H9 (cell line): ENCODE data around the gene SYMPK. TPM values are rescaled to one million over a fixed set of nuclear protein-coding genes. Genes with fewer than 3 reads are reported as not detected.

Source experiments
- DNase-seq: peaks from one replicate; pipeline ENCODE4 v3.0.0-alpha.2; 2017
- H2AFZ ChIP-seq: one replicate; pipeline ENCODE4 v1.6.1; 2013; ENCODE audit warnings: mild to moderate bottlenecking, low read length, control low read depth, moderate library complexity
- H2AK5ac ChIP-seq: 2 replicates; pipeline ENCODE4 v1.6.1; 2013; ENCODE audit warnings: low read length, control low read depth, mixed read lengths; ENCODE audit not compliant: insufficient read length
- H2BK120ac ChIP-seq: one replicate; pipeline ENCODE4 v1.6.1; 2013; ENCODE audit warnings: low read depth, mild to moderate bottlenecking, low read length, control low read depth, inconsistent platforms; ENCODE audit not compliant: poor library complexity, severe bottlenecking
- H2BK12ac ChIP-seq: 2 replicates; pipeline ENCODE4 v1.6.1; 2013; ENCODE audit warnings: low read length, control low read depth, mixed read lengths, low read depth; ENCODE audit not compliant: insufficient read length
- H2BK15ac ChIP-seq: 2 replicates; pipeline ENCODE4 v1.6.1; 2013; ENCODE audit warnings: low read depth, low read length, control low read depth
- H2BK20ac ChIP-seq: one replicate; pipeline ENCODE4 v1.6.1; 2013; ENCODE audit warnings: low read depth, mild to moderate bottlenecking, low read length, control low read depth, inconsistent platforms; ENCODE audit not compliant: poor library complexity, severe bottlenecking
- H2BK5ac ChIP-seq: 2 replicates; pipeline ENCODE4 v1.6.1; 2013; ENCODE audit warnings: low read length, control low read depth, mixed read lengths; ENCODE audit not compliant: insufficient read length
- H3K14ac ChIP-seq: 2 replicates; pipeline ENCODE4 v1.6.1; 2013; ENCODE audit warnings: low read length, control low read depth; ENCODE audit not compliant: insufficient read depth
- H3K18ac ChIP-seq: 2 replicates; pipeline ENCODE4 v1.6.1; 2013; ENCODE audit warnings: low read depth, mild to moderate bottlenecking, mixed read lengths, low read length, control low read depth; ENCODE audit not compliant: insufficient read length
- H3K23ac ChIP-seq: 2 replicates; pipeline ENCODE4 v1.6.1; 2013; ENCODE audit warnings: low read length, control low read depth, mixed read lengths, low read depth; ENCODE audit not compliant: insufficient read length
- H3K23me2 ChIP-seq: 2 replicates; pipeline ENCODE4 v1.6.1; 2013; ENCODE audit warnings: low read depth, mild to moderate bottlenecking, mixed read lengths, low read length, control low read depth; ENCODE audit not compliant: insufficient read length, poor library complexity, severe bottlenecking
- H3K27ac ChIP-seq: 2 replicates; pipeline ENCODE4 v1.5.1; 2013; ENCODE audit warnings: low read length, control low read depth, mixed read lengths, low read depth; ENCODE audit not compliant: insufficient read length
- H3K27me3 ChIP-seq: 2 replicates; pipeline ENCODE4 v1.6.1; 2013; ENCODE audit warnings: low read length, control low read depth, inconsistent platforms; ENCODE audit not compliant: insufficient read depth
- H3K4ac ChIP-seq: 2 replicates; pipeline ENCODE4 v1.6.1; 2013; ENCODE audit warnings: low read depth, mild to moderate bottlenecking, control low read depth, inconsistent platforms, low read length, moderate library complexity
- H3K4me1 ChIP-seq: 2 replicates; pipeline ENCODE4 v1.6.1; 2013; ENCODE audit warnings: low read length, control low read depth, inconsistent platforms; ENCODE audit not compliant: insufficient read depth
- H3K4me2 ChIP-seq: 2 replicates; pipeline ENCODE4 v1.6.1; 2013; ENCODE audit warnings: low read length, control low read depth, mixed read lengths; ENCODE audit not compliant: insufficient read length, insufficient read depth
- H3K56ac ChIP-seq: 2 replicates; pipeline ENCODE4 v1.6.1; 2013; ENCODE audit warnings: low read depth, mild to moderate bottlenecking, mixed read lengths, low read length, control low read depth; ENCODE audit not compliant: insufficient read length
- H3K79me1 ChIP-seq: 2 replicates; pipeline ENCODE4 v1.6.1; 2013; ENCODE audit warnings: low read depth, mild to moderate bottlenecking, moderate library complexity, low read length, control low read depth, inconsistent platforms; ENCODE audit not compliant: insufficient read depth, poor library complexity, severe bottlenecking
- H3K79me2 ChIP-seq: 2 replicates; pipeline ENCODE4 v1.6.1; 2013; ENCODE audit warnings: low read length, control low read depth, inconsistent platforms; ENCODE audit not compliant: insufficient read depth
- H3K9ac ChIP-seq: 2 replicates; pipeline ENCODE4 v1.6.1; 2013; ENCODE audit warnings: low read length, control low read depth, mixed read lengths; ENCODE audit not compliant: insufficient read length; ENCODE audit errors: extremely low read depth
- H3K9me3 ChIP-seq: one replicate; pipeline ENCODE4 v1.6.1; 2013; ENCODE audit warnings: low read depth, low read length, inconsistent platforms; ENCODE audit not compliant: control insufficient read depth
- H3T11ph ChIP-seq: one replicate; pipeline ENCODE4 v1.6.1; 2013; ENCODE audit warnings: mild to moderate bottlenecking, low read length, control low read depth, inconsistent platforms
- H4K20me1 ChIP-seq: one replicate; pipeline ENCODE4 v1.6.1; 2013; ENCODE audit not compliant: control insufficient read depth, insufficient read length, insufficient read depth
- H4K5ac ChIP-seq: 2 replicates; pipeline ENCODE4 v1.6.1; 2013; ENCODE audit warnings: low read depth, mild to moderate bottlenecking, mixed read lengths, low read length, control low read depth; ENCODE audit not compliant: insufficient read length
- H4K8ac ChIP-seq: replicated peaks from 2 replicates; pipeline ENCODE4 v1.6.1; 2013; ENCODE audit warnings: low read length, control low read depth, mixed read lengths, low read depth; ENCODE audit not compliant: insufficient read length
- H4K91ac ChIP-seq: 2 replicates; pipeline ENCODE4 v1.6.1; 2013; ENCODE audit warnings: low read depth, mild to moderate bottlenecking, moderate library complexity, mixed read lengths, low read length, control low read depth; ENCODE audit not compliant: insufficient read length
- H3K27ac Mint-ChIP-seq, 3 experiments: 2 replicates in 2 of 3; 3 replicates in 1 of 3; pipeline ENCODE4 v1.8.0; 2020 to 2021; ENCODE audit warnings: mixed read lengths in 3 of 3, mild to moderate bottlenecking in 1 of 3, moderate library complexity in 1 of 3
- H3K27me3 Mint-ChIP-seq: 2 replicates; pipeline ENCODE4 v1.8.0; 2021; ENCODE audit warnings: low read depth, mild to moderate bottlenecking, moderate library complexity, mixed read lengths
- H3K36me3 Mint-ChIP-seq, 3 experiments: 2 replicates in 2 of 3; 3 replicates in 1 of 3; pipeline ENCODE4 v1.8.0; 2020 to 2021; ENCODE audit warnings: low read depth in 3 of 3, mixed read lengths in 3 of 3; ENCODE audit not compliant: insufficient read depth in 1 of 3
- H3K4me1 Mint-ChIP-seq, 2 experiments: 2 replicates each; pipeline ENCODE4 v1.8.0; 2020; ENCODE audit warnings: mixed read lengths in 2 of 2
- H3K4me3 Mint-ChIP-seq, 2 experiments: 2 replicates in 1 of 2; 3 replicates in 1 of 2; pipeline ENCODE4 v1.8.0; 2020 to 2021; ENCODE audit warnings: mild to moderate bottlenecking in 2 of 2, mixed read lengths in 2 of 2, moderate library complexity in 1 of 2
- H3K9me3 Mint-ChIP-seq, 2 experiments: 2 replicates in 1 of 2; 3 replicates in 1 of 2; pipeline ENCODE4 v1.8.0; 2020; ENCODE audit warnings: mild to moderate bottlenecking in 2 of 2, mixed read lengths in 2 of 2, moderate library complexity in 1 of 2
- WGBS: extraction: QIAGEN DNeasy Blood & Tissue Kit; methylation state at CpG from one replicate; pipeline ENCODE4 v1.1.7; 2013; ENCODE audit warnings: missing lambda C conversion rate, low lambda C conversion rate, mixed read lengths; ENCODE audit not compliant: insufficient read length; ENCODE audit errors: extremely low coverage; 5-methylcytosine and 5-hydroxymethylcytosine counted together
- total RNA-seq: library from RNA; stranded (reverse); gene quantifications from 2 replicates; pipeline ENCODE4 v1.2.1, GENCODE V29; 2021
- TF ChIP-seq, protein P1 (sequence below): fragments of 200-600 bp; sonication (generic); conservative IDR thresholded peaks from 3 replicates; pipeline ENCODE4 v1.8.0; 2021; ENCODE audit warnings: antibody characterized with exemption, mild to moderate bottlenecking

Gene SYMPK
- total RNA-seq, 1 experiment from 2014 or later, result 104 TPM

GRCh38 chr19:45767410-45767880, 95.5 kb downstream of the SYMPK start:
- Histone ChIP-seq H3K79me1 (no peaks in the 10 kb centered on the region), H2BK12ac (no peak overlapping the region), H3K9ac (peak overlapping the region; percentile 6), H3K14ac (peak overlapping the region; percentile 91), H3K27ac (no peak overlapping the region), H3K27me3 (no peaks in the 10 kb centered on the region), H4K8ac (no peak overlapping the region), H3K4me2 (peak overlapping the region; percentile 72), H3K23ac (no peak overlapping the region), H2AK5ac (no peak overlapping the region), H3K23me2 (peaks cover 20% of the 10 kb centered on the region), H4K20me1 (no peaks in the 10 kb centered on the region), H2BK20ac (no peak overlapping the region), H3K56ac (no peak overlapping the region), H3K4ac (no peak overlapping the region), H2BK5ac (no peak overlapping the region), H3K9me3 (no peaks in the 10 kb centered on the region), H3T11ph (no peak overlapping the region), H3K79me2 (no peaks in the 10 kb centered on the region), H4K5ac (no peak overlapping the region), H3K18ac (peak overlapping the region; percentile 77), H3K4me1 (peaks cover 3% of the 10 kb centered on the region; the same call in 1 of the 2 replicates), H2BK120ac (no peak overlapping the region), H2BK15ac (no peak overlapping the region), H2AFZ (no peak overlapping the region), H4K91ac (no peak overlapping the region)
- Mint-ChIP-seq H3K4me3 (peak overlapping the region; percentile 91 to 94), H3K36me3 (peaks cover 0 to 11% (median 3%) of the 10 kb centered on the region in 3 experiments; a peak in 4 of 7 replicates), H3K4me1 (peaks cover 13 to 39% of the 10 kb centered on the region in 2 experiments), H3K9me3 (no peaks in the 10 kb centered on the region; a peak in 1 of 5 replicates), H3K27me3 (peaks cover 4% of the 10 kb centered on the region), H3K27ac (peak overlapping the region in 1 of 3 experiments; percentile 79; a peak in 2 of 7 replicates)
- TF ChIP-seq, protein P1, sequence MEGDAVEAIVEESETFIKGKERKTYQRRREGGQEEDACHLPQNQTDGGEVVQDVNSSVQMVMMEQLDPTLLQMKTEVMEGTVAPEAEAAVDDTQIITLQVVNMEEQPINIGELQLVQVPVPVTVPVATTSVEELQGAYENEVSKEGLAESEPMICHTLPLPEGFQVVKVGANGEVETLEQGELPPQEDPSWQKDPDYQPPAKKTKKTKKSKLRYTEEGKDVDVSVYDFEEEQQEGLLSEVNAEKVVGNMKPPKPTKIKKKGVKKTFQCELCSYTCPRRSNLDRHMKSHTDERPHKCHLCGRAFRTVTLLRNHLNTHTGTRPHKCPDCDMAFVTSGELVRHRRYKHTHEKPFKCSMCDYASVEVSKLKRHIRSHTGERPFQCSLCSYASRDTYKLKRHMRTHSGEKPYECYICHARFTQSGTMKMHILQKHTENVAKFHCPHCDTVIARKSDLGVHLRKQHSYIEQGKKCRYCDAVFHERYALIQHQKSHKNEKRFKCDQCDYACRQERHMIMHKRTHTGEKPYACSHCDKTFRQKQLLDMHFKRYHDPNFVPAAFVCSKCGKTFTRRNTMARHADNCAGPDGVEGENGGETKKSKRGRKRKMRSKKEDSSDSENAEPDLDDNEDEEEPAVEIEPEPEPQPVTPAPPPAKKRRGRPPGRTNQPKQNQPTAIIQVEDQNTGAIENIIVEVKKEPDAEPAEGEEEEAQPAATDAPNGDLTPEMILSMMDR, result no peak
- peak; percentile 77 for DNase-seq
- no CpG with 5 or more reads among the region's 31 CpGs for WGBS
